Tibial artery (tissue), 4 donors: ENCODE data around the gene TMEM144.
A peak's percentile ranks its signal among the peaks of the same experiment; 100 is the strongest.

Source experiments
- DNase-seq, 2 donors: peaks; one replicate each; pipeline ENCODE4 v3.0.0-alpha.2; 2019
- H3K27ac ChIP-seq, 2 donors: fragments of 200-600 bp; sonication (generic) in 1 of 2; 1 replicate in 1 of 2; 2 replicates in 1 of 2; pipeline ENCODE4 v1.5.1; 2018 to 2019; ENCODE audit warnings: mild to moderate bottlenecking in 1 of 2
- H3K27me3 ChIP-seq, 2 donors: fragments of 200-600 bp; sonication (generic) in 1 of 2; one replicate each; pipeline versions ENCODE4 v1.5.1 to v1.6.0; 2016 to 2019
- H3K36me3 ChIP-seq, 3 donors: fragments of 200-600 bp; sonication (generic) in 2 of 3; one replicate each; pipeline ENCODE4 v1.5.1; 2016 to 2019; ENCODE audit warnings: mild to moderate bottlenecking in 2 of 3
- H3K4me1 ChIP-seq, 4 donors: fragments of 200-600 bp; sonication (generic) in 2 of 4; 1 replicate in 3 of 4; 2 replicates in 1 of 4; pipeline ENCODE4 v1.5.1; 2016 to 2019
- H3K4me3 ChIP-seq, 2 donors: fragments of 200-600 bp; sonication (generic) in 1 of 2; 1 replicate in 1 of 2; 2 replicates in 1 of 2; pipeline ENCODE4 v1.5.1; 2018 to 2019; ENCODE audit warnings: mild to moderate bottlenecking in 2 of 2
- H3K9me3 ChIP-seq, 3 donors: fragments of 200-600 bp; sonication (generic) in 1 of 3; one replicate each; pipeline ENCODE4 v1.5.1; 2016 to 2019
- intact Hi-C: fragments of 100-400 bp; cut with DNase I; formaldehyde crosslinking; loops from one replicate; pipeline ENCODE4 v1.15.0; 2023; ENCODE audit warnings: low total_unique reads
- TF ChIP-seq, protein P1 (sequence below), 2 experiments: fragments of 200-600 bp in 1 of 2; fragments of 450-650 bp in 1 of 2; IDR thresholded peaks; one replicate each; pipeline ENCODE4 v1.5.1; 2017 to 2019; ENCODE audit warnings: antibody characterized with exemption in 2 of 2, mild to moderate bottlenecking in 1 of 2, moderate library complexity in 1 of 2

Gene TMEM144

DNA sequence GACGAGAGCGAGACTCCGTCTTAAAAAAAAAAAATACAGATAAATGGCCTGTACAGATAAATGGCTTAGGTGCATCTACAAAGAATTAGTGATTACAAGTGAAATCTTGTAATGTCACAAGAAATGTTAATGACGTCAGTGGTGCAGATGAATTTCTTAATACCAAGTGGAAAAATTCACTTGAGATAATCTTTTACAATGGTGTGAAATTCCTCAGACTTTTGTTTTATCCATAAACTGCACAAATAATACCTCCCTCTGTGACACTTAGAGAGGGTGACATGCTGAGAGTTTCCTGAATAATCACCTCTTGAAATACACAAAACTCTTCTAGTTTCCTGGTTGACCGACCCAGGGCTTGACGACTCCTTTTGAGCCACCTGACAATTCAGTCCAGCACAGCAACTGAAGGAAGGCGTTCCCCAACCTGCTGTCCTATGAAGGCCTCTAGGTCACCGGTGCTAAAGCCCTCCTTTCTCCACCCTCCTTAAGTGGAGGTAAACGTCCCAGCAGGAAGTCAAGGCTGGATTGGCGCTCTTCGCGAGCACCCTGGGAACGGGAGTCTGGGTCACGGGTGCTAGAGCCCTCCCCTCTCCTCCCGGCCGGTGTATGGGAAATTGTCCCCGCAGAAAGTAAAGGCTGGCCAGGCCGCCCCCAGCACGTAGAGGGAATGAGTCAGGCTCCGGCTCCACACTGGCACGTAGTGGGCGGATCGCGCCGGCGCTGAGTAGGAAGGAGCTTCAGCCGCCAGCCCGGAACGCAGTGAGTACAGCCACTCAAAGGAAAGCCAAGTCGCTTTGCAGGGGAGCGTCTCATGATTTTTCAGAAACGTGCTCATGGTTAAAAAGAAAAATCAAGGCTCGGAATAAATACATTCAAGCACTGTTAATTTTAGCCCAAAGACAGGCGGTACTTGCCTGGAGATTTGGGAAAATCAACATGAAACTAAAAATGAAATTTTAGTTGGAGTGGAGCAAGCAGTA is at the start of gene TMEM144:
Gene TMEM144, plus strand, starts transcription at position 662 of the 983 bp plus-strand sequence. CDS start 2,182 bp downstream, outside the sequence.
- TF ChIP-seq, protein P1, sequence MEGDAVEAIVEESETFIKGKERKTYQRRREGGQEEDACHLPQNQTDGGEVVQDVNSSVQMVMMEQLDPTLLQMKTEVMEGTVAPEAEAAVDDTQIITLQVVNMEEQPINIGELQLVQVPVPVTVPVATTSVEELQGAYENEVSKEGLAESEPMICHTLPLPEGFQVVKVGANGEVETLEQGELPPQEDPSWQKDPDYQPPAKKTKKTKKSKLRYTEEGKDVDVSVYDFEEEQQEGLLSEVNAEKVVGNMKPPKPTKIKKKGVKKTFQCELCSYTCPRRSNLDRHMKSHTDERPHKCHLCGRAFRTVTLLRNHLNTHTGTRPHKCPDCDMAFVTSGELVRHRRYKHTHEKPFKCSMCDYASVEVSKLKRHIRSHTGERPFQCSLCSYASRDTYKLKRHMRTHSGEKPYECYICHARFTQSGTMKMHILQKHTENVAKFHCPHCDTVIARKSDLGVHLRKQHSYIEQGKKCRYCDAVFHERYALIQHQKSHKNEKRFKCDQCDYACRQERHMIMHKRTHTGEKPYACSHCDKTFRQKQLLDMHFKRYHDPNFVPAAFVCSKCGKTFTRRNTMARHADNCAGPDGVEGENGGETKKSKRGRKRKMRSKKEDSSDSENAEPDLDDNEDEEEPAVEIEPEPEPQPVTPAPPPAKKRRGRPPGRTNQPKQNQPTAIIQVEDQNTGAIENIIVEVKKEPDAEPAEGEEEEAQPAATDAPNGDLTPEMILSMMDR (IDR thresholded peaks at IDR 0.05), result peak in 1 of 2 experiments; percentile 21
- peaks cover 0 to 39% (median 12%) of the 10 kb centered on the region in 4 donors for H3K4me1 ChIP-seq
- no peaks in the 10 kb centered on the region for H3K36me3 ChIP-seq
- H3K27ac ChIP-seq, result peak within 1 kb of the TSS; percentile 93 to 95
- intact Hi-C loops, result no loop called here
- H3K9me3 ChIP-seq, result no peaks in the 10 kb centered on the region
- DNase-seq, result peak; percentile 96 to 98
- H3K27me3 ChIP-seq, result no peaks in the 10 kb centered on the region
- peak within 1 kb of the TSS; percentile 49 to 51 for H3K4me3 ChIP-seq

DNA sequence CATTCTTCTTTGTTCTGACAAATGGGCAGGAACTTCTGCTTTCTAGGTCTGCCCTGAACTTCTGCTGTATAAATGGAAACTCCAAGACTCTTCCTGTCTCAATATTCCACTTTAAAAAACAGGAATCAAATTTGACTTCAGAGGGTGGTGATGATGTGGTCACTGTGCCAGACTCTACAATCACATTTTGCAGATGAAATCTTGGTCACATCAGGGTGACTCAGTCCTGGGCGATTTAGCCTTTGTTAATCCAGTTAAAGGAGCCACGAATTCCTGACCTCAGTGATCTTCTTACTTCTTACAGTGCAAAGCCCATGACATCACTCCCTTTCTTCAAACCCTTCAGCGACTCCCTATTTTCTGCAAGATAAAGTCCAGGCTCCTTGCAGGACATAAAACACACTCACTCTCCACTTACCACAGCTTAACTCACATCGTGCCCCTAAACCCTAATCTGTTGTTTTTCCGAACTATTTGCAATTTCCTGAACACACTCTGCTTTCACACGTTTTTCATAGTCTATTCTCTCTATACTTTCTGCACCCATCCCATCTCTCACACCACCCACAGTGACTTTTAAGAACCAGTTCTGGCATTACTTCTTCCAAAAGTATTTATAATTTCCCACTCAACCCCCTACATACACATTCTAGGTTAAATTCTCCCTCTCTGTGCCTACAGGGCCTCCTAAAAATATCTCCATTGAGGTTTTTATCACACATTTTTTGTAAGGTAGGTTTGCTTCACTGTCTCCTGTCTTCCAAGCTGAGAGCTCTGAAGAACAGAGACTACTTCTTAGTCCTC is 48.5 kb upstream of the TMEM144 start:
- Histone ChIP-seq H3K4me3 (peak overlapping the region in 1 of 2 donors; percentile 12), H3K27ac (peak overlapping the region; percentile 64 to 87), H3K4me1 (peaks cover 0 to 90% (median 28%) of the 10 kb centered on the region in 4 donors), H3K9me3 (no peaks in the 10 kb centered on the region), H3K27me3 (no peaks in the 10 kb centered on the region), H3K36me3 (no peaks in the 10 kb centered on the region)
- intact Hi-C loops, result no loop called here
- peak in 1 of 2 donors; percentile 56 for DNase-seq
- TF ChIP-seq, protein P1 (IDR thresholded peaks at IDR 0.05), result no peak

DNA sequence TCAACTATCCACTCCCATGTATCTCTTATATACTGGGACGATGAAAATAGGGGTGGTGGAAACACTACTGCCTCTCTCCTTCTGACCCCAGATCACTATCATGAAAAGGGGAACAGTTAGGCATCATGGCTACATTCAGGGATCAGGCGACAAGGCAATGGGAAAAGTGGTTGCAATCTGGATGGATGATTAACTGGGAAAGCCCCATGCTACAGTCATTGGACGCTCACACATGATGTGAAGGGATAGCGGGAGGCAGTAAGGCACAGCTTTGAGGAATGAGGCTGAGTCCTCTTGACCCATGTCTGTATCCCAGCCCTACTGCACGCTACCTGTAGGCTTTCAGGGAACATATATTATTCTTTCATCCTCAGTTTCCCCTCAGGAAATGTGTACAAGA is 47.7 kb upstream of the TMEM144 start:
- no peak for DNase-seq
- intact Hi-C loops, result no loop called here

DNA sequence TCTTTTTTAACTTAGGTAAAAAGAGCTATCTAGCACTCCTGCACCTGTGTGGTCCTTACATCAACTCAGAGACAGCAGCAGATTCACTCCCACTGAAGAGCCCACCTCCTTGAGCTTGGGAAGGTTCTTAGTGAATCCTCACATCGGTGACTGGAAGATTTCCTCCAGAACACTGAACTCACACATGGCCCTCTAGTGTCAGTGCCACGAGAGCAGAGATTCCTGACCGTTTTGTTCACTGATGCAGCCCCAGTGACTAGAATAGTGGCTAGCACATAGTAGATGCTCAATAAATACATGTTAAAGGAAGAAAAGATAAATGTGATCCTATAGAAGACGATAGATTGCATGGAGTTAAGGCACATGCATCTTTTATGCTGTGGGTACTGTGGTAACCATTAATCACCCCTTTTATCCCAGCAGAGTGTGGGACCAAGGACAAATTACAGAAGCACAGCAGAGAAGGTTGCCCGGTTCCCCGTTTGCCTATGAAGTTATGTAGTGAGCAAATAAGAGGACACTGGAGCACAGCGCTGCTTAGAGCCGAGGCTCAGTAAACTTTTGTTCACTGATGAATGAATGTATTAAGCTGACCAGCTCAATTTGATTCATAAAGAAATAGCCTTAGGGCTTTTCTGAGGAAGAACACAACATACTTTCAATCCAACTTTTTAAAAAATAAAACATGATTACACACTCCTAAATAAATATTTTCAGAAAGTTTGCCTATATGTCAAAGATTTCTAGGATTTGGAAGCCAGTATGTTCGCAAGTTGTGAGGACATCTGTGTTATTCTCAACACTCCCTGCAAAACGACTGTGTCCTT is 46.1 kb upstream of the TMEM144 start:
- H3K4me1 ChIP-seq, result peaks cover 0 to 88% (median 26%) of the 10 kb centered on the region in 4 donors
- peak overlapping the region; percentile 64 to 87 for H3K27ac ChIP-seq
- no peaks in the 10 kb centered on the region for H3K9me3 ChIP-seq
- intact Hi-C loops, result no loop called here
- DNase-seq, result no peak
- no peaks in the 10 kb centered on the region for H3K36me3 ChIP-seq
- H3K4me3 ChIP-seq, result peak overlapping the region; percentile 54 to 57
- no peaks in the 10 kb centered on the region for H3K27me3 ChIP-seq
- TF ChIP-seq, protein P1 (IDR thresholded peaks at IDR 0.05), result peak in 1 of 2 experiments; percentile 5

More for the DNA sequence above, 47.7 kb upstream of the TMEM144 start:
- TF ChIP-seq, protein P1 (IDR thresholded peaks at IDR 0.05), result no peak
- H3K4me1 ChIP-seq, result peaks cover 0 to 89% (median 28%) of the 10 kb centered on the region in 4 donors
- no peaks in the 10 kb centered on the region for H3K36me3 ChIP-seq
- H3K4me3 ChIP-seq, result no peak overlapping the region
- peak overlapping the region; percentile 64 to 87 for H3K27ac ChIP-seq
- no peaks in the 10 kb centered on the region for H3K27me3 ChIP-seq
- H3K9me3 ChIP-seq, result no peaks in the 10 kb centered on the region

DNA sequence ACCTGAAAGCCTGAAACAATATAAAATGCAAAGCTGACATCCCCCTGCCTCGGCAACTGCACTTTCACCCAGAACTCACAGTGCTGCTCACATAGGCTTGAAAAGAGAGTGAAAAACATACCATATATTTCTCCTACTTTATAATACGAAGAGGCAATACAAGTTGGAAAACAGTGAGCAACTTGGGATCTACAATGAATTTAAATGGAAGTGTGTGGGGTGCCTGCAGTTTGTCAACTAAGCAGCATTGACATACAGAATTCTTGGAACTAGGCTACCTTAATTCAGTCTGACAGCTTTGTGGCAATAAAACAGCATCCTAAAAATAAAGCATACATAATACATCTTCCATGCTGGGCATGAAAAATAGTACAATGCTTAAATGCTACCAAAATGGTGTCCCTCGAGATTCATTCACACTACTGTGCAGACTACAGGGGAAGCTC is 45.5 kb upstream of the TMEM144 start:
- intact Hi-C loops, result no loop called here
- Histone ChIP-seq H3K9me3 (no peaks in the 10 kb centered on the region), H3K4me3 (peak overlapping the region; percentile 54 to 57), H3K4me1 (peaks cover 0 to 86% (median 23%) of the 10 kb centered on the region in 4 donors), H3K36me3 (no peaks in the 10 kb centered on the region), H3K27me3 (no peaks in the 10 kb centered on the region), H3K27ac (peak overlapping the region; percentile 87 to 89)
- DNase-seq, result no peak
- TF ChIP-seq, protein P1 (IDR thresholded peaks at IDR 0.05), result no peak
